DOHH2 (cell line): ENCODE results near the gene PDE9A.

ENCODE experiments used
- H3F3A ChIP-seq: fragments of 200-600 bp; sonication (generic), shearing (Covaris generic); 2 replicates; pipeline ENCODE4 v1.6.0; 2016; ENCODE audit warnings: antibody characterized with exemption, mild to moderate bottlenecking; ENCODE audit not compliant: control insufficient read depth, insufficient read depth
- H3K27ac ChIP-seq: fragments of 200-600 bp; sonication (generic); 2 replicates; pipeline ENCODE4 v1.5.1; 2014; ENCODE audit warnings: low read depth, mild to moderate bottlenecking, low read length, moderate library complexity
- H3K27me3 ChIP-seq: fragments of 200-600 bp; sonication (generic); 2 replicates; pipeline ENCODE4 v1.6.1; 2014; ENCODE audit warnings: mild to moderate bottlenecking, low read length, mixed read lengths; ENCODE audit not compliant: control insufficient read depth
- H3K36me3 ChIP-seq: fragments of 200-600 bp; sonication (generic); 2 replicates; pipeline ENCODE4 v1.6.1; 2014; ENCODE audit warnings: mild to moderate bottlenecking, low read length, moderate library complexity, mixed read lengths; ENCODE audit not compliant: control insufficient read depth
- H3K4me1 ChIP-seq: fragments of 200-600 bp; sonication (generic); 2 replicates; pipeline ENCODE4 v1.6.1; 2014; ENCODE audit warnings: mild to moderate bottlenecking, low read length, mixed read lengths; ENCODE audit not compliant: control insufficient read depth
- H3K4me2 ChIP-seq: fragments of 200-600 bp; sonication (generic); 2 replicates; pipeline ENCODE4 v1.6.0; 2014; ENCODE audit warnings: mild to moderate bottlenecking, low read length, moderate library complexity
- H3K4me3 ChIP-seq: fragments of 200-600 bp; sonication (generic); 2 replicates; pipeline ENCODE4 v1.5.1; 2014; ENCODE audit warnings: mild to moderate bottlenecking, low read length, mixed read lengths
- H3K79me2 ChIP-seq: fragments of 200-600 bp; sonication (generic); 2 replicates; pipeline ENCODE4 v1.6.1; 2014; ENCODE audit warnings: mild to moderate bottlenecking, low read length, mixed read lengths; ENCODE audit not compliant: control insufficient read depth
- H3K9me2 ChIP-seq: fragments of 200-600 bp; sonication (generic); replicated peaks from 2 replicates; pipeline ENCODE4 v1.6.1; 2014; ENCODE audit warnings: mild to moderate bottlenecking, low read length, mixed read lengths; ENCODE audit not compliant: control insufficient read depth
- H3K9me3 ChIP-seq: fragments of 200-600 bp; sonication (generic); 2 replicates; pipeline ENCODE4 v1.6.1; 2014; ENCODE audit warnings: antibody characterized with exemption, low read length, mixed read lengths; ENCODE audit not compliant: control insufficient read depth, insufficient read depth
- H4K20me1 ChIP-seq: fragments of 200-600 bp; sonication (generic); 2 replicates; pipeline ENCODE4 v1.6.0; 2014; ENCODE audit warnings: low read depth, mild to moderate bottlenecking, antibody characterized with exemption, low read length, moderate library complexity; ENCODE audit not compliant: control insufficient read depth, insufficient read depth
- CTCF ChIP-seq: fragments of 200-600 bp; sonication (generic); IDR thresholded peaks from one replicate; pipeline ENCODE4 v1.5.1; 2014; ENCODE audit warnings: antibody characterized with exemption, mild to moderate bottlenecking, low read depth, low read length; ENCODE audit not compliant: poor library complexity, severe bottlenecking
- EZH2phosphoT487 ChIP-seq: fragments of 200-600 bp; sonication (generic); IDR thresholded peaks from 2 replicates; pipeline ENCODE4 v1.6.1; 2017; ENCODE audit warnings: borderline replicate concordance, mild to moderate bottlenecking, antibody characterized with exemption, low read length, moderate library complexity, mixed read lengths

PDE9A gene

GRCh38 chr21:42819861-42820615 is 166.6 kb downstream of the PDE9A start:
- TF ChIP-seq CTCF (no peak), EZH2phosphoT487 (no peak)
- peaks cover 24% of the 10 kb centered on the region for H3K27me3 ChIP-seq
- H3K4me2 ChIP-seq: no peak overlapping the region
- no peak overlapping the region for H3K27ac ChIP-seq
- H3K9me3 ChIP-seq: peaks cover 8% of the 10 kb centered on the region; the same call in 1 of the 2 replicates
- H3K9me2 ChIP-seq: no peaks in the 10 kb centered on the region
- no peaks in the 10 kb centered on the region for H3K79me2 ChIP-seq
- no peaks in the 10 kb centered on the region for H3K4me1 ChIP-seq
- no peaks in the 10 kb centered on the region for H3F3A ChIP-seq
- H3K36me3 ChIP-seq: no peaks in the 10 kb centered on the region
- no peak overlapping the region for H3K4me3 ChIP-seq
- no peaks in the 10 kb centered on the region for H4K20me1 ChIP-seq

- no peaks in the 10 kb centered on the region for H3F3A ChIP-seq
- no peak for TF ChIP-seq EZH2phosphoT487
- TF ChIP-seq CTCF: no peak
- H4K20me1 ChIP-seq: no peaks in the 10 kb centered on the region
- H3K9me3 ChIP-seq: peaks cover 7% of the 10 kb centered on the region; the same call in 1 of the 2 replicates
- H3K4me3 ChIP-seq: no peak overlapping the region
- no peak overlapping the region for H3K4me2 ChIP-seq
- no peaks in the 10 kb centered on the region for H3K79me2 ChIP-seq
- peaks cover 31% of the 10 kb centered on the region for H3K27me3 ChIP-seq
- H3K4me1 ChIP-seq: no peaks in the 10 kb centered on the region
- H3K36me3 ChIP-seq: no peaks in the 10 kb centered on the region
- no peak overlapping the region for H3K27ac ChIP-seq
- H3K9me2 ChIP-seq: no peaks in the 10 kb centered on the region
Measured at GRCh38 chr21:42820616-42821465, 167.4 kb downstream of the PDE9A start.
